Measurements from ENCODE around the gene PKNOX1. TPM values are rescaled to one million over a fixed set of nuclear protein-coding genes. Genes with fewer than 3 reads are reported as not detected.

PKNOX1 gene
- polyA plus RNA-seq, 1 donor from 2014 or later, result 13.1 TPM

- Mint-ChIP-seq H3K36me3 (no peaks in the 10 kb centered on the region), H3K9me3 (no peaks in the 10 kb centered on the region), H3K27me3 (no peaks in the 10 kb centered on the region), H3K27ac (peak overlapping the region in 1 of 3 donors; percentile 27), H3K4me1 (peaks cover 0 to 5% (median 0%) of the 10 kb centered on the region in 3 donors), H3K4me3 (no peak overlapping the region)
Measured at GRCh38 chr21:42969193-42969600, 5.2 kb upstream of the PKNOX1 start.

GRCh38 chr21:42970946-42971653 lies 3.3 kb upstream of the PKNOX1 start:
- no peaks in the 10 kb centered on the region for H3K27me3 Mint-ChIP-seq
- H3K4me3 Mint-ChIP-seq, result peak overlapping the region in 1 of 4 donors; percentile 14
- peaks cover 4 to 5% (median 4%) of the 10 kb centered on the region in 3 donors for H3K4me1 Mint-ChIP-seq
- H3K36me3 Mint-ChIP-seq, result no peaks in the 10 kb centered on the region
- peak overlapping the region in 1 of 3 donors; percentile 31 for H3K27ac Mint-ChIP-seq
- H3K9me3 Mint-ChIP-seq, result no peaks in the 10 kb centered on the region

- peak overlapping the region in 1 of 3 donors; percentile 31 for H3K27ac Mint-ChIP-seq
- peak overlapping the region in 1 of 4 donors; percentile 40 for H3K4me3 Mint-ChIP-seq
- H3K9me3 Mint-ChIP-seq, result no peaks in the 10 kb centered on the region
- peaks cover 7 to 10% (median 8%) of the 10 kb centered on the region in 3 donors for H3K4me1 Mint-ChIP-seq
- peaks cover under 1% of the 10 kb centered on the region for H3K36me3 Mint-ChIP-seq
- H3K27me3 Mint-ChIP-seq, result no peaks in the 10 kb centered on the region
Measured at GRCh38 chr21:42971897-42972275, 2.5 kb upstream of the PKNOX1 start.

GRCh38 chr21:42973309-42973990 lies 912 bp upstream of the PKNOX1 start:
- Mint-ChIP-seq H3K4me3 (peak overlapping the region; percentile 75 to 94 (median 86)), H3K9me3 (no peaks in the 10 kb centered on the region), H3K27ac (peak overlapping the region; percentile 58 to 84 (median 73)), H3K27me3 (no peaks in the 10 kb centered on the region), H3K4me1 (peaks cover 11 to 13% (median 12%) of the 10 kb centered on the region in 3 donors), H3K36me3 (peaks cover 2% of the 10 kb centered on the region)

GRCh38 chr21:42974832-42975820 lies 764 bp downstream of the PKNOX1 start:
- Mint-ChIP-seq H3K27me3 (no peaks in the 10 kb centered on the region), H3K4me1 (peaks cover 17 to 22% (median 21%) of the 10 kb centered on the region in 3 donors), H3K27ac (peak overlapping the region; percentile 73 to 92 (median 88)), H3K9me3 (no peaks in the 10 kb centered on the region), H3K4me3 (peak overlapping the region; percentile 90 to 94 (median 92)), H3K36me3 (peaks cover 2% of the 10 kb centered on the region)

- Mint-ChIP-seq H3K9me3 (no peaks in the 10 kb centered on the region), H3K36me3 (peaks cover 2% of the 10 kb centered on the region), H3K27ac (peak overlapping the region; percentile 26 to 92 (median 88))
Measured at GRCh38 chr21:42975886-42976608, 1.7 kb downstream of the PKNOX1 start.

GRCh38 chr21:42980312-42981213 lies 6.2 kb downstream of the PKNOX1 start:
- H3K27me3 Mint-ChIP-seq, result peaks cover 2% of the 10 kb centered on the region
- peaks cover 20 to 37% (median 34%) of the 10 kb centered on the region in 3 donors for H3K4me1 Mint-ChIP-seq
- peak overlapping the region in 1 of 3 donors; percentile 60 for H3K27ac Mint-ChIP-seq
- H3K4me3 Mint-ChIP-seq, result peak overlapping the region in 1 of 4 donors; percentile 41
- H3K9me3 Mint-ChIP-seq, result no peaks in the 10 kb centered on the region
- peaks cover 2% of the 10 kb centered on the region for H3K36me3 Mint-ChIP-seq

More at GRCh38 chr21:42975886-42976608, 1.7 kb downstream of the PKNOX1 start:
- Mint-ChIP-seq H3K4me3 (peak overlapping the region; percentile 90 to 94 (median 92)), H3K4me1 (peaks cover 19 to 31% (median 27%) of the 10 kb centered on the region in 3 donors), H3K27me3 (peaks cover 2% of the 10 kb centered on the region)

GRCh38 chr21:42981214-42981523 lies 6.8 kb downstream of the PKNOX1 start:
- Mint-ChIP-seq H3K27ac (no peak overlapping the region), H3K36me3 (peaks cover 2% of the 10 kb centered on the region), H3K9me3 (no peaks in the 10 kb centered on the region), H3K4me3 (no peak overlapping the region), H3K4me1 (peaks cover 20 to 33% (median 30%) of the 10 kb centered on the region in 3 donors), H3K27me3 (peaks cover 2% of the 10 kb centered on the region)

- H3K27ac Mint-ChIP-seq, result no peak overlapping the region
- H3K27me3 Mint-ChIP-seq, result peaks cover 2% of the 10 kb centered on the region
- H3K9me3 Mint-ChIP-seq, result no peaks in the 10 kb centered on the region
- H3K4me3 Mint-ChIP-seq, result no peak overlapping the region
- peaks cover 1% of the 10 kb centered on the region for H3K36me3 Mint-ChIP-seq
- peaks cover 18 to 30% (median 26%) of the 10 kb centered on the region in 3 donors for H3K4me1 Mint-ChIP-seq
Measured at GRCh38 chr21:42981862-42982261, 7.5 kb downstream of the PKNOX1 start.

GRCh38 chr21:42983103-42983502 lies 8.7 kb downstream of the PKNOX1 start:
- peak overlapping the region in 1 of 4 donors; percentile 18 for H3K4me3 Mint-ChIP-seq

GRCh38 chr21:42983869-42984268 lies 9.5 kb downstream of the PKNOX1 start:
- Mint-ChIP-seq H3K27me3 (peaks cover 2% of the 10 kb centered on the region), H3K4me3 (no peak overlapping the region), H3K27ac (no peak overlapping the region), H3K9me3 (no peaks in the 10 kb centered on the region), H3K4me1 (peaks cover 14 to 28% (median 20%) of the 10 kb centered on the region in 3 donors), H3K36me3 (no peaks in the 10 kb centered on the region)

More at GRCh38 chr21:42983103-42983502, 8.7 kb downstream of the PKNOX1 start:
- H3K27me3 Mint-ChIP-seq, result peaks cover 2% of the 10 kb centered on the region
- H3K9me3 Mint-ChIP-seq, result no peaks in the 10 kb centered on the region
- no peaks in the 10 kb centered on the region for H3K36me3 Mint-ChIP-seq
- peaks cover 14 to 28% (median 22%) of the 10 kb centered on the region in 3 donors for H3K4me1 Mint-ChIP-seq
- no peak overlapping the region for H3K27ac Mint-ChIP-seq

- H3K27ac Mint-ChIP-seq, result no peak overlapping the region
- H3K36me3 Mint-ChIP-seq, result no peaks in the 10 kb centered on the region
- H3K4me3 Mint-ChIP-seq, result no peak overlapping the region
- H3K9me3 Mint-ChIP-seq, result no peaks in the 10 kb centered on the region
- H3K4me1 Mint-ChIP-seq, result peaks cover 7 to 17% (median 7%) of the 10 kb centered on the region in 3 donors
- no peaks in the 10 kb centered on the region for H3K27me3 Mint-ChIP-seq
Measured at GRCh38 chr21:42986125-42986783, 11.9 kb downstream of the PKNOX1 start.
